GM04503 (cell line): ENCODE measurements around the gene NME7.
"Not testable (repeated sequence)": the region's sequence is repeated elsewhere in the genome, so short reads cannot be mapped to it uniquely, and the experiment has no call there.

ENCODE experiments used
- DNase-seq: peaks from one replicate; pipeline ENCODE4 v3.0.0-alpha.2; 2012; ENCODE audit warnings: low read depth

The NME7 gene

DNA sequence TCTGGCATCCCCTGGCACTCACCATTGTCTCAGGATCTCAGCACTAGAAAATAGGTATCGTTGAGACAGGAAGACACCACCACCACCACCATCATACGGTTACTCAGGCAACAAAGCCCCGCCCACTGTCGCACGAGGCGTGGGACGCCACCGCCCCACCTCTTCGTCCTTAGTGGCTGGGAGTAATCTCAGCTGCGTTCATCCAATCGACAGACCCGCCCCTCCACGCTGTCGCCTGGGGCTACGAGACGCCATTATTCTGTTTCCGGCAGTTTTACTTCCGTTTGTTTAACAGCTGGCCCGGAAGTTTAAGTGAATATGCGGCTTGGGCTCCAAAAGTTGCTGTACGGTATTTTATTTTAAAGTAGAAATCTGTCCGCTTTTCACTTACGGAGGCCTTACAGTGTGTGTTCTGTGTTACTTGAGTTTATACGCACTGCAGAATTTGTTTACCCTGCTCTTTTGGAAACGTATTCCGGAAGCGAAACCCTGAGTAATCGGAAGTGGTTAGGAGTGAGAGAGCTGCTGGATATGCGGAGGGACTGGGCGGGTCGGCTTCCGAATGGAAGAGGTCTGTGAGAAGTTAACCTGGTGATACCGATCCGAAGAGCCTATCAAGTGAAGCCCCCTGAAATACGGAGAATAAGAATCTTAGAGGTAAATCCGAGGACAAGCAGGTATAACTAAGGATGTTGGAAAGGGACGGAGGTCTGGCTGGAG is at the start of gene NME7, which contains the start of gene BLZF1:
TSS of gene NME7 (minus strand) at position 112 of the 720 bp plus-strand sequence. CDS start at position 25, 87 bp downstream.
TSS of gene BLZF1 (plus strand) at position 510 of the 720 bp plus-strand sequence. CDS start 1,328 bp downstream, outside the sequence.
- peak; percentile 88 for DNase-seq

- no peak for DNase-seq
Measured at GRCh38 chr1:169414952-169415351, 47.4 kb upstream of the NME7 start.

GRCh38 chr1:169408340-169408739 is 40.7 kb upstream of the NME7 start:
- DNase-seq, result not testable (repeated sequence)

GRCh38 chr1:169402578-169402977 is 35.0 kb upstream of the NME7 start:
- DNase-seq, result not testable (repeated sequence)

GRCh38 chr1:169395955-169396354 is 28.4 kb upstream of the NME7 start:
- DNase-seq, result no peak

- DNase-seq, result no peak
Measured at GRCh38 chr1:169392406-169392805, 24.8 kb upstream of the NME7 start.

GRCh38 chr1:169390303-169390702 is 22.7 kb upstream of the NME7 start:
- DNase-seq, result no peak

GRCh38 chr1:169387399-169387798 is 19.8 kb upstream of the NME7 start:
- DNase-seq, result no peak

DNA sequence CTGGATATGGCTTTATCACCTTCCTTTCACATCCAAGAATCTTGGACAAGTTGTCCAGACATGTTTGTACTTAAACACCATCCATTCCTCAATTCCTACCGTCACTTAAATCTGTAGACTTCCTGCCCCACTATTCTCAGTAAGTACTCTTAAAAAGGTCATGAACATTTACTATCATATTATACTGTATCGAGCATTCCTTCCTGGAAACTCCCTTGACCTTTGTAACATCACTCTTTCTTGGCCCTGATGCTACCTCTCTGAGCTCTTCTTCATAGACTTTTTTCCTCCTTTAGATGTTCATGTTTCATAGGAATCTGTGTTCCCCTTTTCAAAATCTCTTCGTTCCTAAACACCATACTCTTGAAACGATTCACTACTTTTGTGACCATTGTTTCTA is 15.9 kb upstream of the NME7 start:
- no peak for DNase-seq

DNA sequence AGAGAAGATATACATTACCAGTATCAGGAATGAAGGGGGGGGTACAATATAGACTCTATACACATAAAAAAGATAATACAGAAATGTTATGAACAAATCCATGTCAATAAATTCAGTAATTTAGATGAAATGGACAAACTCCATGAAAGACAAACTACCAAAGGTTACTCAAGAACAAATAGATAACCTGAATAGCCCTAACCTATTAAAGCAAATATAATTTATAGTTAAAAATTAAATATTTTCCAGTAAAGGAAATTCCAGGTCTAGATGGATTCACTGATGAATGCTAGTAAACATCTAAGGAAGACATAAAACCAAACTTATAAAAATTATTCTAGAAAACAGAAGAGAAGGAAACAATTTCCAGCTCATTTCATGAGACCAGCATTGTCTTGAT is 13.6 kb upstream of the NME7 start:
- DNase-seq, result no peak

- DNase-seq, result no peak
Measured at GRCh38 chr1:169371404-169371803, 3.8 kb upstream of the NME7 start.

DNA sequence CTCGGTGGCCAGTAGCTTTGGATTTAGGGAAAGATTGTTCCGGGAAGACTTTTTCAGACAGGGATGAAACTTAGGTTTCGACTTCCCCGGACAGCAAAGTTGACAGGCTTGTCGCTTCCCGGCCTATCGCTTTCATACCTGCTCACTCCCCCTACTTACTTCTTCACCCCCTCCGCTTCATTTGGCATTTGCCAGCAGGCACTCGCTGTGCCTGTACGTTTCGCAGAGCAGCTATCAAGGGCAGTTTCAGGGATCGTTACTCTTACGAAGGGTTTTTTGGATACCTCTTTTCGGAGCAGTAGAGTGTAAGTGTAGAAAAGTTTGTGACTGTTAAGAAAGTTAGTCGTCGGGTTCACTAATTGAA is 791 bp upstream of the NME7 start:
- no peak for DNase-seq

DNA sequence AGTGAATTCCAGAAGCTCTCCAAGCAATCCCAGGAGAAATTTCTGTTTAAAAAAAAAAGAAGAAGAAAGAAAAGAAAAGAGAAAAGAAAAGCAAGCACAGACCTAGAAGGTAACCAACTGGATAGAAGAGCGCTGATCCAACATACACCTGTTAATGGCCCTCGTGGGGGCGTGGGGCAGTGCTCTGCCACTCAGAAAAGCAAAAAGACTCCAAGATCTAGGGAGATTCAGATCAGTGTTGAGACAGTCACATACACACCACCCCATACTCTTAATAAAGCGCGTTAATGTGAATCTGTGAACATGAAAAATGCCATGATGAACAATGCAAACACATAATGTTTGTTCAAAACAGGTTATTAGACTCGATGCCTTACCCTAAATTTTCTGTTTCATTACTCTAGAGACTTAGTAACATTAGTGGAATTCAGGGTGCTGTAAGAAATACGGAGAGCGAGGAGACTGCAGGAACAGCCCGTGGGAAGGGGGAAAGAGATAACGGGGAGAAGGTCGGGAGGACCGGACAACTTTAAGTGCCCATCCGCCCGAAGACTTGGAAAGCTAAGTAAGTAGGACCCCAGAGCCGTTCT is 406 bp downstream of the NME7 start:
- no peak for DNase-seq

GRCh38 chr1:169364948-169365347 is 2.6 kb downstream of the NME7 start:
- DNase-seq, result no peak

DNA sequence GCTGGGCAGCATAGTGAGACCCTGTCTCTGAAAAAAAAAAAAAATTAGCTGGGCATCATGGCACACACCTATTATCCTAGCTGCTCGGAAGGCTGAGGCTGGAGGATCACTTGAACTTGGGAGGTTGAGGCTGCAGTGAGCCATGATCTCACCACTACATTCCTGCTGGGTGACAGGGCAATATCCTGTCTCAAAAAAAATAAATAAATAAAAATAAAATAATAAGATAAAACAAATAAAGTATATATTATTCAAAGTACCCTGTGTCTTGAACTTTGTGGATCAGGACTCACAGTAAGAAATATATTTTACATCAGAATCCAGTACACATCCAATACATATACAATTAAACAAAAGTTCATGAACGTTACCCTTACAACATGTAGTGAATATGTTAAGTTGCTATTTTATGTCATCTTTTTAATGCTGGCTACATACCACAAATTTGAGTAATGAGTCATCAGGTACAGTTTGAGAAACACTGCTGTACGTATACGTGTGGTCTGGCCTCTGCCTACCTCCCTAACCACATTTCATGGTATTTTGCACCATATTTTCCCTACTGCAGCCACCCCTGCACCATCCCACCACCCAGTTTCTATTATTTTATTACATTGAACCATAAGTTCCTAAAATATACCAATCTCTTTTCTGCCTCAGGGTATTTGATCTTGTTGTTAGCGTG is 4.4 kb downstream of the NME7 start:
- DNase-seq, result peak; percentile 30

DNA sequence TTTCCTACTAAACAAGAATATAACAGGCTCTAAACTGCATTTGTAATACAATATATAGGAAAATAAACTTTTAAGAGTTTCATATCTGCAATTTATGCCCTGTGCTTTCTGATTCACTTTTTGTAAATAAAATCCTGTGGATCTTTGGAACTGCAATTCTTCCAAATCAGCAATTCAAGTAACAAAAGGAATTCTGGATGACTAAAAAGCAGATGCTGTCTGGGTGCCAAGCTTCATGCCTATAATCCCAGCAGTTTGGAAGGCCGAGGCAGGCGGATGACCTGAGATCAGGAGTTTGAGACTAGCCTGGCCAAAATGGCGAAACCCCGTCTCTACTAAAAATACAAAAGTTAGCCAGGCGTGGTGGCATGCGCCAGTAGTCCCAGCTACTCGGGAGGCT is 6.3 kb downstream of the NME7 start:
- no peak for DNase-seq

- no peak for DNase-seq
Measured at GRCh38 chr1:169360415-169360814, 7.2 kb downstream of the NME7 start.

- no peak for DNase-seq
Measured at GRCh38 chr1:169348383-169349036, 19.1 kb downstream of the NME7 start.

DNA sequence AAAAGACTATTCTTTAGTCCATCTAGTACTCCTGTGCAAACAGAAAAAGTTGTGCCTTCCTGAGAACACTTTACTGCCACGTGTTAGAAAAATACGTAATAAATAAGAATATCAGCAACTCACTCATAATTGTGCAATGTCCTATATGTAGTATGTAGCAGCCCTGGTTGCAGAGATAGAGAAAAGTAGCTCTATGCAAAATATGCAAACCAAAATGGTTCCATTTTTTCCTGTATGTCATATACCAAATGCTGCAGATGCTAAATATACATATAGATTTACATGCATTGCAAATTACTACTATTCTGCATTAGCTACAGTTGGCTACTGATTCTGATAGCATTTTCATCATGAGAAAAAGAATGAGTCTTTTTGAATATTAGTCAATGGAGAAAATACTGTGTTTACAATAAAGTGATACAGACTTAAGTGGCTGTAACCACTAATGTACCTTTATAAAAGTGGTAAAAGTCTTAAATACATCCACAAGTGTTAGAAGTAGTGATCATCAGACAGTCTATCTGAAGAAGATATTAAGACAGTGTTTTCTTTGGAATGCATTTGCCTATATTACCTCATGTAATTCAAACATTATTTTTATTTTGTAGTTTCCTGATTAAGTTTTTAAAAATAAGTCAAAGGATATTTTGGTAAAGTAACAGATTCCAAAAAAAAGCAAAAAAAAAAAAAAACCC is 19.8 kb downstream of the NME7 start:
- DNase-seq, result no peak

DNA sequence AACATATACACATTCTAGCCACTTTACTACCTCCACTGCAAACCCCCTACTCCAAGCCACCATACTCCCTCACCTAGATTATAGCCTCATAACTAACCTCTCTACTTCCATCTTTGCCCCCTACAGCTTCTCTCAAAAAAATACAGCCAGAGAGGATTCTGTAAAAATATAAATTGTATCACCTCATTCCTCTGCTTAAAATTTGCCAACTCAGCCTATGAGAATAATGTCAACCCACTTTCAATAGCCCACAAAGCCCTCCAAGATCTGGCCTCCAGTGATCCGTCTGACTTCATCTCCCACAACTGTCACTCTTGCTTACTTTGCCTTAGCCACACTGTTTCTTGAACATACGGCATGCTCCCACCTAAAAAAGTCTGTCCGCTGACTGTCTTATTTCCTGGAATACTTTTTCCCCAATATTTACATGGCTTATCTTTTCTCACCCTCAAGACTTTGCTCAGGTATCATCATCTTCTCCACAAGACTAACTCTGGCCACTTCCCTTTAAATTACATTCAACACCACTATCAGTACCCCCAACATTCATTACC is 21.5 kb downstream of the NME7 start:
- no peak for DNase-seq

- no peak for DNase-seq
Measured at GRCh38 chr1:169345511-169345910, 22.1 kb downstream of the NME7 start.

DNA sequence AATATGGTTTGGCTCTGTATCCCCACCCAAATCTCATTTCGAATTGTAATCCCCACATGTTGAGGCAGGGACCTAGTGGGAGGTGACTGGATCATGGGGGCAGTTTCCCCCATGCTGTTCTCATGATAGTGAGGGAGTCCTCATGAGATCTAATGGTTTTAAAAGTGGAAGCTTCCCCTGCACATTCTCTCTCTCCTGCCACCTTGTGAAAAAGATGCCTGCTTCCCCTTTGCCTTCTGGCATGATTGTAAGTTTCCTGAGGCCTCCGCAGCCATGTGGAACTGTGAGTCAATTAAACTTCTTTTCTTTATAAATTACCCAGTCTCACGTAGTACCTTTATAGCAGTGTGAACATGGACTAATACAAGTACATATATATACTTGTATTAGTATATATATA is 25.5 kb downstream of the NME7 start:
- not testable (repeated sequence) for DNase-seq
